ENCODE measurements around the gene BAG3. TPM values are rescaled to one million over a fixed set of nuclear protein-coding genes. Genes with fewer than 3 reads are reported as not detected.

BAG3 gene
- polyA plus RNA-seq, 1 donor from 2014 or later: 0.61 TPM

- no peaks in the 10 kb centered on the region for H3K9me2 ChIP-seq (ENCODE audit: insufficient read depth, low read length)
- H3K9ac ChIP-seq (ENCODE audit: low read length): no peak overlapping the region
- no peaks in the 10 kb centered on the region for H4K20me1 ChIP-seq (ENCODE audit: insufficient read depth)
- TF ChIP-seq RAD21 (conservative IDR thresholded peaks at IDR 0.05) (no peak), MXI1 (conservative IDR thresholded peaks at IDR 0.05; ENCODE audit: poor library complexity, severe bottlenecking) (no peak), CTCF (IDR thresholded peaks at IDR 0.05; ENCODE audit: poor library complexity, severe bottlenecking) (no peak), TAF1 (IDR thresholded peaks at IDR 0.05; ENCODE audit: low read depth) (no peak), SMC3 (conservative IDR thresholded peaks at IDR 0.05; ENCODE audit: poor library complexity) (no peak), EZH2 (IDR thresholded peaks at IDR 0.05; ENCODE audit: borderline replicate concordance, insufficient read depth, low read length, poor library complexity, severe bottlenecking) (no peak), EP300 (conservative IDR thresholded peaks at IDR 0.05; ENCODE audit: poor library complexity, severe bottlenecking) (no peak), REST (IDR thresholded peaks at IDR 0.05; ENCODE audit: borderline replicate concordance) (no peak), POLR2AphosphoS5 (IDR thresholded peaks at IDR 0.05) (no peak)
- H2AFZ ChIP-seq (ENCODE audit: low read depth, low read length): no peak overlapping the region
- no peaks in the 10 kb centered on the region for H3K79me2 ChIP-seq (replicated peaks; ENCODE audit: insufficient read depth, low read length)
- no peak overlapping the region for H3K4me3 ChIP-seq (ENCODE audit: low read length)
- no peaks in the 10 kb centered on the region for H3F3A ChIP-seq (ENCODE audit: insufficient read depth, low read length, poor library complexity, severe bottlenecking)
- no peaks in the 10 kb centered on the region for H3K27me3 ChIP-seq (ENCODE audit: insufficient read depth, low read depth, low read length)
- no peak overlapping the region for H3K27ac ChIP-seq (ENCODE audit: low read length)
- H3K4me2 ChIP-seq (ENCODE audit: low read length): no peak overlapping the region
- H3K36me3 ChIP-seq (ENCODE audit: insufficient read depth, low read length): no peaks in the 10 kb centered on the region
- H3K9me3 ChIP-seq (ENCODE audit: low read length): no peaks in the 10 kb centered on the region
These were observed 36.9 kb downstream of the BAG3 start for GRCh38 chr10:119688033-119688508.

GRCh38 chr10:119689016-119689580, 37.9 kb downstream of the BAG3 start:
- H3K4me3 ChIP-seq (ENCODE audit: low read length): no peak overlapping the region
- H4K20me1 ChIP-seq (ENCODE audit: insufficient read depth): no peaks in the 10 kb centered on the region
- H2AFZ ChIP-seq (ENCODE audit: low read depth, low read length): no peak overlapping the region
- no peaks in the 10 kb centered on the region for H3K27me3 ChIP-seq (ENCODE audit: insufficient read depth, low read depth, low read length)
- no peak overlapping the region for H3K27ac ChIP-seq (ENCODE audit: low read length)
- H3F3A ChIP-seq (ENCODE audit: insufficient read depth, low read length, poor library complexity, severe bottlenecking): no peaks in the 10 kb centered on the region
- H3K9me3 ChIP-seq (ENCODE audit: low read length): no peaks in the 10 kb centered on the region
- TF ChIP-seq MXI1 (conservative IDR thresholded peaks at IDR 0.05; ENCODE audit: poor library complexity, severe bottlenecking): no peak
- no peaks in the 10 kb centered on the region for H3K36me3 ChIP-seq (ENCODE audit: insufficient read depth, low read length)
- H3K4me2 ChIP-seq (ENCODE audit: low read length): no peak overlapping the region
- H3K9me2 ChIP-seq (ENCODE audit: insufficient read depth, low read length): no peaks in the 10 kb centered on the region
- H3K79me2 ChIP-seq (replicated peaks; ENCODE audit: insufficient read depth, low read length): no peaks in the 10 kb centered on the region
- no peak overlapping the region for H3K9ac ChIP-seq (ENCODE audit: low read length)

Measured in neural cell (in vitro differentiated cells).